OCI-LY7 (cell line): Measurements from ENCODE around the gene DDX27. TPM values are rescaled to one million over a fixed set of nuclear protein-coding genes. Genes with fewer than 3 reads are reported as not detected.
A peak's percentile ranks its signal among the peaks of the same experiment; 100 is the strongest.

ENCODE experiments used
- BruUV-seq: library from RNA; stranded (reverse); fragments of 400-500 nt; replicated peaks from 2 replicates; lab custom pipeline; 2021; lab: Mats Ljungman, UMichigan
- CTCF ChIA-PET: fragments of 300-600 bp; sonication (Branson Sonifier 250); formaldehyde crosslinking; loops from one replicate; lab custom pipeline; 2022; ENCODE audit warnings: antibody characterized with exemption; ENCODE audit not compliant: unreplicated experiment; lab: Charles Lee
- POLR2A ChIA-PET: fragments of 300-600 bp; sonication (Branson Sonifier 250); formaldehyde crosslinking; loops from one replicate; lab custom pipeline; 2022; ENCODE audit warnings: antibody characterized with exemption; lab: Charles Lee
- DNase-seq: peaks from one replicate; pipeline ENCODE4 v3.0.0-alpha.2; 2015; ENCODE audit warnings: low spot score
- H2AFZ ChIP-seq: fragments of 200-600 bp; sonication (generic), shearing (Covaris generic); 2 replicates; pipeline ENCODE4 v1.6.1; 2014; ENCODE audit warnings: mild to moderate bottlenecking, antibody characterized with exemption, low read length, moderate library complexity
- H3K27ac ChIP-seq: fragments of 200-600 bp; sonication (generic); 2 replicates; pipeline ENCODE4 v1.5.1; 2014; ENCODE audit warnings: mixed run types, low read depth, mild to moderate bottlenecking, moderate library complexity, low read length, inconsistent platforms; ENCODE audit not compliant: poor library complexity, severe bottlenecking
- H3K36me3 ChIP-seq: fragments of 200-600 bp; sonication (generic); 2 replicates; pipeline ENCODE4 v1.6.1; 2014; ENCODE audit warnings: mild to moderate bottlenecking, antibody characterized with exemption, low read length, moderate library complexity, mixed read lengths; ENCODE audit not compliant: insufficient read depth
- H3K4me1 ChIP-seq: fragments of 200-600 bp; sonication (generic); 2 replicates; pipeline ENCODE4 v1.5.1; 2014; ENCODE audit warnings: mild to moderate bottlenecking, low read length; ENCODE audit not compliant: insufficient read depth, poor library complexity, severe bottlenecking
- H3K4me2 ChIP-seq: fragments of 200-600 bp; sonication (generic); 2 replicates; pipeline ENCODE4 v1.6.1; 2014; ENCODE audit warnings: mild to moderate bottlenecking, low read length
- H3K4me3 ChIP-seq: fragments of 200-600 bp; sonication (generic); 2 replicates; pipeline ENCODE4 v1.5.1; 2014; ENCODE audit warnings: mild to moderate bottlenecking, low read depth, low read length; ENCODE audit not compliant: poor library complexity, severe bottlenecking
- H3K79me2 ChIP-seq: fragments of 200-600 bp; sonication (generic); 2 replicates; pipeline ENCODE4 v1.6.1; 2016; ENCODE audit warnings: low read depth, mild to moderate bottlenecking, low read length, moderate library complexity, mixed read lengths; ENCODE audit not compliant: insufficient read depth
- H3K9me2 ChIP-seq: fragments of 200-600 bp; sonication (generic); 2 replicates; pipeline ENCODE4 v1.6.1; 2016; ENCODE audit warnings: mild to moderate bottlenecking, low read length, mixed read lengths; ENCODE audit not compliant: insufficient read depth
- H3K9me3 ChIP-seq: fragments of 200-600 bp; sonication (generic); 2 replicates; pipeline ENCODE4 v1.6.1; 2014; ENCODE audit warnings: mild to moderate bottlenecking, mixed run types, low read length, mixed read lengths
- H4K20me1 ChIP-seq: fragments of 200-600 bp; sonication (generic); 2 replicates; pipeline ENCODE4 v1.6.1; 2014; ENCODE audit warnings: mild to moderate bottlenecking, antibody characterized with exemption, low read length, moderate library complexity, mixed read lengths; ENCODE audit not compliant: insufficient read depth
- EZH2phosphoT487 ChIP-seq: fragments of 200-600 bp; sonication (generic); IDR thresholded peaks from 2 replicates; pipeline ENCODE4 v1.6.1; 2018; ENCODE audit warnings: low read depth, borderline replicate concordance, mild to moderate bottlenecking, mixed run types, antibody characterized with exemption, low read length, moderate library complexity, mixed read lengths
- intact Hi-C: fragments of 100-400 bp; cut with micrococcal nuclease; formaldehyde crosslinking; loops from one replicate; pipeline ENCODE4 v1.10.0; 2022; ENCODE audit not compliant: unreplicated experiment
- total RNA-seq, 2 experiments: library from RNA; depleted of rRNA in 1 of 2; stranded (reverse); fragments of >200 nt in 1 of 2; shearing (Covaris generic) in 1 of 2; gene quantifications; 2 replicates each; pipeline ENCODE4 v1.2.3, GENCODE V29; 2014 to 2022
- TF ChIP-seq, protein P1 (sequence below): fragments of 200-600 bp; sonication (generic); conservative IDR thresholded peaks from 2 replicates; pipeline ENCODE4 v1.5.1; 2014; ENCODE audit warnings: mild to moderate bottlenecking, antibody characterized with exemption, low read length, moderate library complexity, mixed read lengths

Gene DDX27
- total RNA-seq, 2 experiments from 2014 or later: 53.9 to 57.0 TPM

DNA sequence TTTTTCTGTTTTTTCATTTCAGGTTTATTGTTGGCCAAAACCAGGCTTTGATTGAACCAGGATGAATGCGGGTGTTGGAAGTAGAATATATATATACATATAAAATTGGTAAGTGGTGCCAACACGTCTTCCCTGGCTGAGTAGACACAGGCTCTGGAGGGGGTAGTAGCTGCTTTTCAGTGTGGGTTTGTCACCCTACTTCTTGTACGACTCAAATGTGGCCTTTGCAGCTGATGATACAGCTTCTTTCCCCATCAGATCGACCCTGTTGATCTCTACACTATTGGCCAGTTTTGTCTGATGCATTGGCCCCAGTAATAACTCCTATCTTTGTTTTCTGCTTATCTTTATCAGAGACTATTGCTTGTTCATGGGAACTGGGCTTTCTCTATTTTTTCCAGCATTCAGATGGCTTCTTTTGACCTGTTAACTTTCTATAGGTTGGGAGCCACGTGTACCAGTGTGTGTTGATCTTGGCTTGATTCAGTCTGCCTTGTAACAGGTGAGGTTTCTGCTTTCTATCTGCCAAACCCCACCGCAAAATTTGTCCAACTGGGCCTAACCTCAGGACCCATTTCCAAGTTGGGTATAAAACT is 61.3 kb downstream of the DDX27 start:
- H3K4me3 ChIP-seq: peak overlapping the region; percentile 100
- ChIA-PET POLR2A (interaction anchor here (1.0 to 1.3 kb wide), 5 partner anchors 10 to 235 kb away, joined by 3 to 5 read pairs (median 3); partner anchors contain the start of gene CSE1L), CTCF (no interaction called here)
- peaks cover 76% of the 10 kb centered on the region for H3K36me3 ChIP-seq
- DNase-seq: peak; percentile 29
- no peaks in the 10 kb centered on the region for H3K9me2 ChIP-seq
- peaks cover 59% of the 10 kb centered on the region for H4K20me1 ChIP-seq
- H3K79me2 ChIP-seq: peaks cover 95% of the 10 kb centered on the region
- no peak overlapping the region for H2AFZ ChIP-seq
- peak overlapping the region; percentile 95 for H3K4me2 ChIP-seq
- H3K9me3 ChIP-seq: no peaks in the 10 kb centered on the region; the same call in 1 of the 2 replicates
- TF ChIP-seq, protein P1, sequence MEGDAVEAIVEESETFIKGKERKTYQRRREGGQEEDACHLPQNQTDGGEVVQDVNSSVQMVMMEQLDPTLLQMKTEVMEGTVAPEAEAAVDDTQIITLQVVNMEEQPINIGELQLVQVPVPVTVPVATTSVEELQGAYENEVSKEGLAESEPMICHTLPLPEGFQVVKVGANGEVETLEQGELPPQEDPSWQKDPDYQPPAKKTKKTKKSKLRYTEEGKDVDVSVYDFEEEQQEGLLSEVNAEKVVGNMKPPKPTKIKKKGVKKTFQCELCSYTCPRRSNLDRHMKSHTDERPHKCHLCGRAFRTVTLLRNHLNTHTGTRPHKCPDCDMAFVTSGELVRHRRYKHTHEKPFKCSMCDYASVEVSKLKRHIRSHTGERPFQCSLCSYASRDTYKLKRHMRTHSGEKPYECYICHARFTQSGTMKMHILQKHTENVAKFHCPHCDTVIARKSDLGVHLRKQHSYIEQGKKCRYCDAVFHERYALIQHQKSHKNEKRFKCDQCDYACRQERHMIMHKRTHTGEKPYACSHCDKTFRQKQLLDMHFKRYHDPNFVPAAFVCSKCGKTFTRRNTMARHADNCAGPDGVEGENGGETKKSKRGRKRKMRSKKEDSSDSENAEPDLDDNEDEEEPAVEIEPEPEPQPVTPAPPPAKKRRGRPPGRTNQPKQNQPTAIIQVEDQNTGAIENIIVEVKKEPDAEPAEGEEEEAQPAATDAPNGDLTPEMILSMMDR: no peak
- TF ChIP-seq EZH2phosphoT487: no peak
- peak overlapping the region; percentile 90 for H3K27ac ChIP-seq
- BruUV-seq: no TSS peak
- intact Hi-C loops: no loop called here
- peaks cover 67% of the 10 kb centered on the region for H3K4me1 ChIP-seq

DNA sequence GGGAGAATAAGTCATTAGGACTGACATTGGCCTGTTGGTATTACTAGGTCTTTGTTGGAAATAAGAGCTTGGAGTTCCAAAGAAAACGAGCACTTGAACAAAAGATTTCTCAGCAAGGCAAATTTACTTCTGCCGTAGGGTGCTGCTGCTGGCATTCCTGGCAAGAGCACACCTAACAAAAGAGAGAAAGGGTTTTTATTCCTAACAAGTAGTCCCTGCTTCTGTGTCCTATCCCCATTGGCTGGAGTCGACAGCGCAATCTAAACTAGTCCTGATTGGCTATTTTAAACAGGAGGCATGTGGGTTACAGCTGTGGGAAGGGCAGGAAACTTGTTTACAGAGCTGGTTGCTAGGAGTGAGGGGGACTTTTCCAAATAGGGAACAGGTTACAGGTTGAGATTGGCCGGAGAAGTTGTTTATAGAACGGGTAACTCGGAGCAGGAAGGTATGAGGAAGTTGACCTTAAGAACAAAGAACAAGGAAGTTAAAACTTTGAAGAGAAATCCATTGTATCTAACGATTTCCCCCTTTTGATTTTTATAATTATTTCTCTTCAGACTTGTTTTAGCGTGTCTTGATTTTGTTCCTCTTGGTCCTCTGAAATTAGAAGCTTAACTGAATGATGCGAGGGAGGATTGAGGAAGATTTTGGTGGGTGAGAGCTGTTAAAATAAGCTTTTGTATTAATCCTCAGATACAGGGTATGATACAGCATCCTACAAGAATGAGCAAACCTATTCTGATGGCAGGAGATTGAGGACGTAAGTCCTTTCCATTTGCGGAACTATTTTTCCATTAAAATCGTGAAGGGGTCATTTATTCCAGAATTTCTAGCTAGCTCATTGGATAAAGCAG is 62.1 kb downstream of the DDX27 start:
- H3K36me3 ChIP-seq: peaks cover 79% of the 10 kb centered on the region
- ChIA-PET CTCF (no interaction called here), POLR2A (interaction anchor here (1.3 kb wide), 1 partner anchor 21 kb away, joined by 3 read pairs; no protein-coding TSS in a partner anchor)
- H3K79me2 ChIP-seq: peaks cover 95% of the 10 kb centered on the region
- DNase-seq: peak; percentile 55
- H2AFZ ChIP-seq: no peak overlapping the region
- TF ChIP-seq, protein P1: no peak
- TF ChIP-seq EZH2phosphoT487: no peak
- peak overlapping the region; percentile 90 for H3K27ac ChIP-seq
- H3K9me3 ChIP-seq: no peaks in the 10 kb centered on the region; the same call in 1 of the 2 replicates
- H3K4me2 ChIP-seq: peak overlapping the region; percentile 95
- peak overlapping the region; percentile 100 for H3K4me3 ChIP-seq
- H3K9me2 ChIP-seq: no peaks in the 10 kb centered on the region
- no TSS peak for BruUV-seq
- intact Hi-C loops: no loop called here
- H4K20me1 ChIP-seq: peaks cover 65% of the 10 kb centered on the region
- peaks cover 67% of the 10 kb centered on the region for H3K4me1 ChIP-seq
